OCI-LY7 (cell line): ENCODE measurements around the gene PLA2G3.

Experiments
- EZH2phosphoT487 ChIP-seq: fragments of 200-600 bp; sonication (generic); IDR thresholded peaks from 2 replicates; pipeline ENCODE4 v1.6.1; 2018; ENCODE audit warnings: low read depth, borderline replicate concordance, mild to moderate bottlenecking, mixed run types, antibody characterized with exemption, low read length, moderate library complexity, mixed read lengths
- TF ChIP-seq, protein P1 (sequence below): fragments of 200-600 bp; sonication (generic); conservative IDR thresholded peaks from 2 replicates; pipeline ENCODE4 v1.5.1; 2014; ENCODE audit warnings: mild to moderate bottlenecking, antibody characterized with exemption, low read length, moderate library complexity, mixed read lengths

DNA sequence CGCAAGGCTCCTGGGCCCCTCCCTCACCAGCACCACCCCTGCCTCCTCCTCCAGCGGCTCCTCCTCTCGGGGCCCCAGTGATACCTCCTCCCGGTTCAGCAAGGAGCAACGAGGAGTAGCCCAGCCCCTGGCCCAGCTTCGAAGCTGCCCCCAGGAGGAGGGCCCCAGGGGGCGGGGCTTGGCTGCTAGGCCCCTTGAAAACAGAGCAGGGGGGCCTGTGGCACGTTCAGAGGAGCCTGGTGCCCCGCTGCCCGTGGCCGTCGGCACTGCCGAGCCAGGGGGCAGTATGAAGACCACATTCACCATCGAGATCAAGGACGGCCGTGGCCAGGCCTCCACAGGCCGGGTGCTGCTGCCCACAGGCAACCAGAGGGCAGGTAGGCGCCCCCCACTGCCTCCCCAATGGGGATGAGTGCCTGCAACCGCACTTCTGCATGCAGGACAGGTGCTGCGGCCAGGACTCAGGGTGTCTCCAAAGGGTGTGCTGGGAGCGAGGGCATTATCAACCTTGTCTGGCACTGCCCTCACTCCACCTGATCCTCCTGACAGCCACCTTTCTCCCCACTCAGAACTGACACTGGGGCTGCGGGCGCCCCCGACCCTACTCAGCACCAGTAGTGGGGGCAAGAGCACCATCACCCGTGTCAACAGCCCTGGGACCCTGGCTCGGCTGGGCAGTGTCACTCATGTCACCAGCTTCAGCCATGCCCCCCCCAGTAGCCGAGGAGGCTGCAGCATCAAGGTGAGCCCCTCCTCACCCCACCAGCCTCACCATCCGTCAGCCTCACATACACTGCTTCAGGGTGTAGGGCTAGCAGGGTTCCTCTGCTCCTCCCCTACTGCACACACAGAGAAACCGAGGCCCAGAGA is 49.0 kb downstream of the PLA2G3 start:
- TF ChIP-seq, protein P1, sequence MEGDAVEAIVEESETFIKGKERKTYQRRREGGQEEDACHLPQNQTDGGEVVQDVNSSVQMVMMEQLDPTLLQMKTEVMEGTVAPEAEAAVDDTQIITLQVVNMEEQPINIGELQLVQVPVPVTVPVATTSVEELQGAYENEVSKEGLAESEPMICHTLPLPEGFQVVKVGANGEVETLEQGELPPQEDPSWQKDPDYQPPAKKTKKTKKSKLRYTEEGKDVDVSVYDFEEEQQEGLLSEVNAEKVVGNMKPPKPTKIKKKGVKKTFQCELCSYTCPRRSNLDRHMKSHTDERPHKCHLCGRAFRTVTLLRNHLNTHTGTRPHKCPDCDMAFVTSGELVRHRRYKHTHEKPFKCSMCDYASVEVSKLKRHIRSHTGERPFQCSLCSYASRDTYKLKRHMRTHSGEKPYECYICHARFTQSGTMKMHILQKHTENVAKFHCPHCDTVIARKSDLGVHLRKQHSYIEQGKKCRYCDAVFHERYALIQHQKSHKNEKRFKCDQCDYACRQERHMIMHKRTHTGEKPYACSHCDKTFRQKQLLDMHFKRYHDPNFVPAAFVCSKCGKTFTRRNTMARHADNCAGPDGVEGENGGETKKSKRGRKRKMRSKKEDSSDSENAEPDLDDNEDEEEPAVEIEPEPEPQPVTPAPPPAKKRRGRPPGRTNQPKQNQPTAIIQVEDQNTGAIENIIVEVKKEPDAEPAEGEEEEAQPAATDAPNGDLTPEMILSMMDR: no peak
- no peak for TF ChIP-seq EZH2phosphoT487
